ENCODE measurements around the gene NR2C2.

- TF ChIP-seq POLR2A (IDR thresholded peaks at IDR 0.05) (no peak), EP300 (IDR thresholded peaks at IDR 0.05; ENCODE audit: low read depth) (no peak), POLR2AphosphoS5 (IDR thresholded peaks at IDR 0.05) (no peak)
- TF ChIP-seq, protein P1, sequence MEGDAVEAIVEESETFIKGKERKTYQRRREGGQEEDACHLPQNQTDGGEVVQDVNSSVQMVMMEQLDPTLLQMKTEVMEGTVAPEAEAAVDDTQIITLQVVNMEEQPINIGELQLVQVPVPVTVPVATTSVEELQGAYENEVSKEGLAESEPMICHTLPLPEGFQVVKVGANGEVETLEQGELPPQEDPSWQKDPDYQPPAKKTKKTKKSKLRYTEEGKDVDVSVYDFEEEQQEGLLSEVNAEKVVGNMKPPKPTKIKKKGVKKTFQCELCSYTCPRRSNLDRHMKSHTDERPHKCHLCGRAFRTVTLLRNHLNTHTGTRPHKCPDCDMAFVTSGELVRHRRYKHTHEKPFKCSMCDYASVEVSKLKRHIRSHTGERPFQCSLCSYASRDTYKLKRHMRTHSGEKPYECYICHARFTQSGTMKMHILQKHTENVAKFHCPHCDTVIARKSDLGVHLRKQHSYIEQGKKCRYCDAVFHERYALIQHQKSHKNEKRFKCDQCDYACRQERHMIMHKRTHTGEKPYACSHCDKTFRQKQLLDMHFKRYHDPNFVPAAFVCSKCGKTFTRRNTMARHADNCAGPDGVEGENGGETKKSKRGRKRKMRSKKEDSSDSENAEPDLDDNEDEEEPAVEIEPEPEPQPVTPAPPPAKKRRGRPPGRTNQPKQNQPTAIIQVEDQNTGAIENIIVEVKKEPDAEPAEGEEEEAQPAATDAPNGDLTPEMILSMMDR (IDR thresholded peaks at IDR 0.05) = no peak
Measured at GRCh38 chr3:14984581-14985113, 37.3 kb downstream of the NR2C2 start.

Measured in transverse colon (tissue), 4 donors.